GM21381 (cell line): ENCODE measurements around the gene C2CD4B.

Experiments used
- ATAC-seq: cut with Tn5 transposase; IDR thresholded peaks from one replicate; pipeline ENCODE4 v1.9.1; 2021; ENCODE audit warnings: mild to moderate bottlenecking, moderate library complexity; ENCODE audit not compliant: unreplicated experiment

Gene C2CD4B

GRCh38 chr15:62165104-62165792, at the start of gene C2CD4B:
Gene C2CD4B (minus strand): TSS chr15:62165285. CDS start chr15:62164984, 301 bp downstream.
- no peak for ATAC-seq

DNA sequence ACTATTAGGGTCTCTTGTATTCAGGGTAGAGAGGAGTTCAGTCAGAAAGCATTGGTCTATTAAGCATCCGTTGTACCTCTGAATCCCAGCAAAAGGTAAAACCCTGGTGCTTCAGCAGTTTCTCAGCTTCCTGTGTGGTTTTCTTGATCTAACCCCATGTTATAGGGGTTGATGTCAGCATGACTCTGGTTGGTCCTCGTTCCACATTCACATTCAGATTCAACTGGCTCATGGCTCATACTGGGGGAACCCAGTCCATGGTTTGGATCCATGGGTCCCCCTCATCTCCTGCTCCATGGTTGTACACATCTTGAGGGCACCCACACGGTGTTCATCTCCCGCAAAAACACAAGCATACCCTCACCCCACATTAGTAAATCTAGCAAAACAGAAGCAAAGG, 47.7 kb upstream of the C2CD4B start:
- ATAC-seq: no peak

GRCh38 chr15:62211348-62211747, 46.3 kb upstream of the C2CD4B start:
- ATAC-seq: no peak

GRCh38 chr15:62209821-62210220, 44.7 kb upstream of the C2CD4B start:
- no peak for ATAC-seq

GRCh38 chr15:62209322-62209721, 44.2 kb upstream of the C2CD4B start:
- no peak for ATAC-seq

DNA sequence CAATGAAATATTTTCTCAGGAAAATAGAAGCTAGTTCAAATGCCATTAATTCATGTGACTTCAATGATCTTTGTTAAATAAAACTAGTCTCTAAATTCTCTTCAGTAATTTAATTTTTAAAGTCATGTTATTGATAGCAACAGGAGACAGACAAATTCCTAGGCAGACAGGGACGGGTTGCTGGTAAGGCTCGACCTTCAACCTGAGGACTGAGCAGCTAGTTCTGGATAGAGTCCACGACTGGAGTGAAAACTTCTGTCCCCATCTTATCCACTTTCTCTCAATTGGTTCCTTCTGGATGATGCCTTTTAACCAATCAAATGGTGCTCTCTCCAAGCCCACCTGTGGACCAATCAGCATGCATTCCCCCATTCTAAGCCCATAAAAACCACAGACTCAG, 43.8 kb upstream of the C2CD4B start:
- no peak for ATAC-seq

GRCh38 chr15:62208367-62208766, 43.3 kb upstream of the C2CD4B start:
- ATAC-seq: no peak

DNA sequence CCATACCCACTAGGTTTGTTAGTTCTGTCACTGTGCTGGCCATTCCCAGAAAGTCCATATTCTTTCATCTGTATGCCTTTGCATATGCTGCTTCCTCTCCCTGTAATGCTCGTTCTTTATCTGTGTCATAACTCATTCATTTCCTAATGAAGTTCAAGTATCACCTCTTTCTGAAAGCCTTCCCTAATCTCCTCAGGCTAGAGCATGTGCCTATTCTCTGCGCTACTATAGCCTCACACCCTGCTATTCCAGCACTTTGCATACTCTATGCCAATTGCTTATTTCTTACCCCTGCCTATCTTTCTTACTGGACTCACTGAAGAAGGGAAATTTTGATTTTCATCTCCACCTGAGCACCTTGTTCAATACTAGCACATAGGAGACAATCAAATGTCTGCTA, 25.6 kb upstream of the C2CD4B start:
- ATAC-seq: no peak

- ATAC-seq: no peak
These were observed 25.2 kb upstream of the C2CD4B start for GRCh38 chr15:62190274-62190673.

DNA sequence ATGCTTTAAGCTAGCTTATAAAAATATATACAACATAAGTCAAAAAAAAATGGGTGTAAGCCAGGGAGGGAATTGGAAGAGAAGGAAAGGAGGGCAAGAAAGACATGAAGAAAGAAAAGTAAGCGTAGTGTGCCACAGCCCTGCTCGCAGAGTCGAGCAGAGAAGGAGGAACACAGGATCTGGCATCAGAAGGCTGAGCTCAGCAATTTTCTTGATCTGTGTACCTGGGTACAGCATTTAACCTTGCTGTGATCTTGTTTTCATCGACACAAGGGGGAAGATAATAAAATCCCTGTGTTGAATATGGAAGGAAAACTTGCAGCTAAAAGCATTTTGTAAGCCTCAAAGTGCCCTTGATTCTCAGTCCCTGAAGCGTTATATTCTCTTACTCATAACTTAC, 23.7 kb upstream of the C2CD4B start:
- ATAC-seq: no peak

DNA sequence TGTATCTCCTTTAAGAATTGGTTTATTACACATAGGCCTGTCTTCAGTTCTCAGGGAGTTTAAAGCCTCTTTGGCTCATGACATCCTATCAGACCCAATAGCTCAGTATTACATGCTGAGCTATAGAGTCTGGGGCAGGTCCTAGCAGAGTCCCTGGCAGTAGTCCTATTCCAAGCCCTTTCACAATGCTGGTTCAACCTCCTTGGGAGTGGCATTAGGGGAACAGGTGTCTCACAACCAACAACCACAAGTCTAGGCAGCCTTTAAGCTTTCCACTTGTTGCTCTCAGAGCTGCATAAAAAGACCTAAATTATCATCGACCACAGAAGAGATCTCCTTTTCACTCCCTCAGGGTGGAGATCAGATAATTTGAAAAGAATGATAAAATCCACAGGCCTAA, 22.8 kb upstream of the C2CD4B start:
- ATAC-seq: no peak

GRCh38 chr15:62187425-62187824, 22.3 kb upstream of the C2CD4B start:
- ATAC-seq: no peak

GRCh38 chr15:62186578-62186977, 21.5 kb upstream of the C2CD4B start:
- no peak for ATAC-seq

DNA sequence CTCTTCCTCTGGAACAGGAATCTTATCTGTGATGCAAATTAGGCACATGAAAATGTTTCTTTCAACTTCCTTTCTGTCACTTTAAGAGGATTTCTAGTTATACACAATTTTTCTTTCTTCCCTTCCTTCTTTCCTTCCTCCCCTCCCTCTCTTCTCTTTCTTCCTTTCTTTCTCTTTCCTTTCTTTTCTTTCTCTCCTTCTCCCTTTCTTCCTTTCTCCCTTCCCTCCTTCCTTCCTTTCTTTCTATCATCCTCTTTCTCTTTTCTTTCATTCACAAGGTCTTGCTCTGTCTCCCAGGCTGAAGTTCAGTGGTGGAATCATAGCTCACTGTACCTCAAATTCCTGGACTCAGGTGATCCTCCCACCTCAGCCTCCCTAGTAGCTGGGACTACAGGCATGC, 18.0 kb upstream of the C2CD4B start:
- ATAC-seq: no peak

GRCh38 chr15:62173215-62173614, 8.1 kb upstream of the C2CD4B start:
- no peak for ATAC-seq

DNA sequence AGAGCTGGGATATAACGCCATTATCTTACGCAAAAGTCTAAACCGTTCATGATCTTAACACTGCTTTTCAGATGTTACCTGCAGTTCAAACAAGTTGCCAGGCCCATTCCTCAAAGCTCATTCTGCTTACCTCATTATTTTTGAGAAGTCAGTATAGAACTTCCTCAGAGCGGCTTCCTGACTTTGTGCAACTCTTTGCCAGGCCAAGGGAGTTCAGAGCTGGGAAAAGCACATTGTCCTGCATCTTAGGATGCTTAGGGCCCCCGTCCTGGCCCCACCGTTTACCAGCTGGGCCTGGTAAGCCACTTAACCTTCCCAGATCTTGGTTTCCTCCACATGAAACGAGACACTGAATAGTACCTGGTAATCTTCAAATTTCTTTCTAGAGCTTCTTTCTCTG, 6.8 kb upstream of the C2CD4B start:
- ATAC-seq: no peak

GRCh38 chr15:62165793-62166375, 799 bp upstream of the C2CD4B start:
- ATAC-seq: no peak

DNA sequence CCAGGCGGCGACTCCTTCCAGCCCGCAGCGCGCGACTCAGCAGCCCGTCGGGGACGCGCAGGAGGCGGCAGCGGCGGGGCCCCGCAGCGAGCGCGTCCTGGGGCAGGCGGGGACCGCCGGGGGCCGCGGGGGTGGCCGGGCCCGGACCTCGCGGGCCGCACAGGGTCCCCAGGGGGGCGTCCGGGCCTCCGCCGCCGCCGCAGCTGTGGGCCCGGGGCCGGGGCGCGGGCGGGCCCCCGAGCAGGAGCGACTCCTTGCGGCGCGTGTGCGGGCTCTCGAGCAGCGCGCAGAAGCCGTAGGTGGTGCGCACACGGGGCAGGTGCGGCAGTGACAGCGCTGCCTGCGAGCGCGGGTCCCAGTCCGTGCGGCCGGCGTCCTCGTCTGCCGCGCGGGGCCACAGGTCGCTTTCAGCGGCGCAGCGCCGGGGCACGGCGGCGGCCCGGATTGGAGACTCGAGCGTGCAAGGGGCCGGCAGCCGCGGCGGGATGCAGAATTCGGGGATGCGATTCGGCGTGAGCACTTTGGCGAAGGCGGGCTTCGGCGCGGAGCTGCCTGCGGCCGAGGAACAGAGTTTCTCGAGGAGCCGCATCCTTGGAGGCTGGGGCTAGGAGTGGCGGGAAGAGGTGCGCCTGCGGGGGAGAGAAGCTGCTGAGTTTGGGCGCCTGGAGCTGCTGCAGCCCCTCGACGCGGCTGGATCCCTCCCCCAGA, 535 bp downstream of the C2CD4B start:
- no peak for ATAC-seq

- no peak for ATAC-seq
These were observed 1.1 kb downstream of the C2CD4B start for GRCh38 chr15:62164014-62164395.

DNA sequence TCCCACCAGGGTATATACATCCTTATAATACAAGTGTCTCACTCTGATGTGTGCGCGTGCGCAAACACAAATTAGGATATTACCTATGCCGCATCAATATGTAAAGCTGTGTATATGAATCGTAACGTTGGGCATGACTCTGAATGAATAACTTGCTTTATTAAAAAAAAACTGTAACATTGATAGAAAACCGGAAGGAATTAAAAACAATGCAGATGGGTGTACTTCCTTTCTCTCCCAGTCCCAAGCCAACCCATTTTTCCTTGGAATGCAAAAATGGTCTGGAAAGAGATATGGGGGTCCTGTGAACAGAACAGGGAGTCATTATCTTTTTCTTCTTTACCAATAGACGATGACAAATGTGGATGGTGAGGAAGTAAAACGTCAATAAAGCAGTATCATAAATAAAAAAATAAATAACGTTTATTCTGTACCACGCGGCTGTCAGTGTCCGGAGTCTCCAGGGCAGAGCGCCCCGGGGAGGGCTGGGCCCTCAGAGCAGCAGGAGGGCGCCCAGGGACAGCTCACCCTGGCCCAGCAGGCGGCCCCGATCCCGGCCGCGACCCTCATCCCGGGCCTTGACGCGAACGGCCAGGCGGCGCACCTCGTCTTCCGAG, 1.6 kb downstream of the C2CD4B start:
- ATAC-seq: no peak

DNA sequence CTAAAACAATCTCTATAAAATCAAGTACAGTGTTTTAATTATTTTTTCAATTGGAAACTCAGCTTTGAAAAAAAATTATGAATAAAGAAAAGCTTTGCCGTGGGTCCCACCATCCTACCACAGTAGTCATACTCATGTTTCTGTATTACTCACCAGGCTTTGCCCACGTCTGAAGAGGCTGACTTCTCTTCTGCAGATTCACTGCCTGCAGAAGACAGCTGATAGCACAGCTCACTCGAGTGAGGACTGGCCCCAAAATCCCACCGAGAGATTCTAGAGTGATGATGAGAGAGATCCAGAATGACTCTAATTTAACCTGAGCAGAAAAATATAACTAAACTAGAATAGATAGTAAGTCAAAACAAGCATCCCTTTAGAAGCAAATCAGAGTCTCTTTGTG, 11.9 kb downstream of the C2CD4B start:
- ATAC-seq: no peak

DNA sequence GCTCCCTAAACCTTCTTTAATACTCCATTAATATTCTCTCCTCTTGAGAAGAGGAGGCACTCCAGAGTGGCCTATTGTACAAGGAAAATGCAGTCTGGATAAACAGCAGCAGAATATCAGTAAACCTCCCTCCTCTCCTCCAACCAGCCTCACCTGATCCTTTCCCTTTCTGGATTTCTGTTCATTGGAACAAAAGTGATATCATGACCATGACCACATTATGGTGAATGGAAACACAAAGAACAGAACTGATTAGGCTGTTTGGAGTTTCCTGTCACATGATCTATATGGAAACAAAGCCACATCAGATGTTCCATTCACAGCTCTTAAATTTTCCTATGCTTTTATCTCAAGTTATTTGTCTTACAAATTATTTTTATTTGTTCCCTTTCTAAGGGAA, 14.6 kb downstream of the C2CD4B start:
- ATAC-seq: no peak
